GM18868 (cell line): Measurements from ENCODE around the gene TBC1D4.

Experiments
- ATAC-seq: cut with Tn5 transposase; IDR thresholded peaks from one replicate; pipeline ENCODE4 v1.9.1; 2021; ENCODE audit warnings: mild to moderate bottlenecking, moderate library complexity; ENCODE audit not compliant: unreplicated experiment

TBC1D4 gene

GRCh38 chr13:75418997-75419396 lies 63.0 kb downstream of the TBC1D4 start:
- no peak for ATAC-seq

DNA sequence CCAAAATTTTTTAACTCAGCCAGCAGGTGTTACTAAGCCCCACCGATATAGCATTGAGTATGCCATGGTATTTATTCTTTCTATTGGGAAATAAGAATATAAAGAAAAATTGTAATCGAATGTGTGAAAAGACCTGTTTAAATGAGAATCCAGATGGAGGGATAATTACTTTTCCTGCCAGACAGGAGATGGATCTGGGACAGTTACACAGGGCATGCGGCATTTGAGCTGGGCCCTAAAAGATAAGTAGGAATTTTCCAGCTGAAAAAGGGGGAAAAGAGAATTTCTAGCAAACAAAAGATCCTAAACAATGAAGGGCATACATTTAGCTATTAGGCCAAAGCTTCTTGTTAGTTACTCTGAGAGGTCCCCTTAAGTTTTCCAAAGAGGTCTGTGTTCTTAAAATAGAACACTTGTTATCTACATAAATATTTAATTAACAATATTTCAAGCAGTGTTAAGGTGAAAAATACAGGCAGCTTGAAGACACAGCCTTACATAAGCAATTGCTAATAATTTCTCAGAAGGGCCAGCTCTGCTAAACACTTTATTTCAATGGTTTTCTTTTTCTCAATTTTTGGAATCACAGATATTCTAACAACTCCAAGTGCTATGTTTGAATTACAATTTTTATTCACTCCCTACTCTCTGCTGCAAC lies 63.7 kb downstream of the TBC1D4 start:
- no peak for ATAC-seq

- no peak for ATAC-seq
Observed at GRCh38 chr13:75417656-75418055, 64.3 kb downstream of the TBC1D4 start.

DNA sequence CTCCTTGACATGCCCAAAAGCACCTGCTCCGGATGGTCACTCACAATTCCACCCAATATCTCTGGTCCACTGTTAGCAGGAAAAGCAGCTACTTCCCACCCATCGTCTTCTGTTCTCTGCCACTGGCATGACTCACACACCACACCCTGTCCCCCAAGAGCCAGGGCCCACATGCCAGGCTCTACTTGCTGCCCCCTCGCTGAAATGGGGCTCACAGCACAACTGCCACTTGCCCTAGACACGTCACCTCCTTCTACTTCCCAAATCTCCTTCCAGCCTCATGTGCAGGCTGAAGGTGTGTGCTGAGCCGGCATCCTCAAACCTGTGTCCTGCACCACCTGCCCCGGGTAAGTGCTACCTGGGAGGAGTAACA lies 65.0 kb downstream of the TBC1D4 start:
- ATAC-seq = peak; percentile 9

GRCh38 chr13:75416327-75417011 lies 65.5 kb downstream of the TBC1D4 start:
- ATAC-seq = peak; percentile 85

- no peak for ATAC-seq
Observed at GRCh38 chr13:75415694-75416093, 66.3 kb downstream of the TBC1D4 start.

- no peak for ATAC-seq
Observed at GRCh38 chr13:75415171-75415570, 66.8 kb downstream of the TBC1D4 start.

GRCh38 chr13:75414036-75414827 lies 67.7 kb downstream of the TBC1D4 start:
- peak; percentile 34 for ATAC-seq

DNA sequence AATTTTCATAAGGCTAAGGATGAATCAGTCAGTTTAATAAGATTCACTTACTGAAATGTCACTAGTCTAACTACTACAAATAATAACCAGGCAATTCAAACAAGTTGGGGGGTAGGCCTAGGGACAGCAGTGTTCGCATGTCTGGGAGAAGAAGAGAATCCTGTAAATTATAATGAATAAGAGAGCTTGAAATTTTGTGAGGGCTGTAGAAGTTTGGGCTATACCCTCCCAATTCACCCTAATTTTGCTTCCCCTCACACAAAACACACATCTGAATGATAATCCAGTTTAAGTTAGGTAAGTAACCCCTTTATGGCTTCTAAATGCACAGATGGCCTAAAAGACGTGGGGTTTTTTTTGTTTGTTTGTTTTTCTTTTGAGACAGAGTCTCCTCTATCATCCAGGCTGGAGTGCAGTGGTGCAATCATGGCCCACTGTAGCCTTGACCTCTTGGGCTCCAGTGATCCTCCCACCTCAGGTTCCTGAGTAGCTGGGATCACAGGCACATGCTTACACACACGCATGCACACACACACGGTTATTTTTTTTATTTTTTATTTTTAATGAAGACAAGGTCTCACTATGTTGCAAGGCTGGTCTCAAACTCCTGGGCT lies 69.9 kb downstream of the TBC1D4 start:
- no peak for ATAC-seq

- peak; percentile 38 for ATAC-seq
Observed at GRCh38 chr13:75410207-75410606, 71.8 kb downstream of the TBC1D4 start.

- ATAC-seq = no peak
Observed at GRCh38 chr13:75407998-75408397, 74.0 kb downstream of the TBC1D4 start.

DNA sequence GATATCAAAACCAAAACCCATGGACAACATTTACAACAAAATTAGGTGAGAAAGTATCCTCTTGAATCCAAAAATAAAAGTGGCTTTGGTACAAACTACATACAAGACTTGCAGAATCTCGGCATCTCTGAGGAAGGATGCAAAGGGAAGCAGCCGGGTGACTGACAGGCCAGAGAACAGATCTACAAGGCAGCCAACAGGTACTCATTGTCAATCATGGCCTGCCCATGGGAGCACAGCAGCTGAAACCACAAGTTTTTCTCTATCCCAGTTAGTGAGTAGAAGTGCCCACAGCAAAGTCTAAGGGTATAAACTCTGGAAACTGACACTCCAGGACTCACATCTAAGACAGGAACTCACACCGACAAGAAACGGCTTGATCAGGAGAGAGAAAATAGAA lies 74.5 kb downstream of the TBC1D4 start:
- no peak for ATAC-seq

DNA sequence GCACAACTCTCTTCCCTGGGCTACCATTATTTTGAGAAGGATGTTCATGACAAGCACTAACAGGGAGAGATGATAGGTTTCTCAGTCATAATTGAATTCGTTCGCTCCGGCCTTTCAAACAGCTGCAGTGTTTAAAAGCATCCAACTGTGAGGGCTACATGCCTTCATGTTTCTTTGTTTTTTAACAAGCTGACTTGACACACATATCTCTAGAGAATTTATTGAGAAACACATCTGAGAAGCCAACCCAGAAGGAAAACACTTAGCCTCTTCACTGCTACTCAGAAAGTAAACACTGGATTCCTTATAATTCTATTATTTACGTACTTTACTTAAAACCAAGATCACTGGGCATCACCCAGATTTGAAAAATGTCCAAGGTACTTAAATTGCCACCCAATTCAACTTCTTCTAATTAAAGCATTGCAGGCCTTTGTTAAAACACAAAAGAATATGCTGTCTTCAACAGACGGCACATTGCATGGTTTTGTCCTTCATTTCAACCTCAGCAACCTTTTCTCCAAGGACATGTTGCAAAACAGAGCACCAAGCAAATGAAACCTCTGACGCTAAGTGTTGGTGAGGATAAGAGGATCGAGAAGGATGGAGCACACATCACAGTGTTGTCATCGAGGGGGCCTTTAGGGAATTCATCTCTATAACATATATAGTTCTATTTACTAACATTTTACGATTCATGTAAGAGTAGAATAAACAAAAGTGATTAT lies 75.8 kb downstream of the TBC1D4 start:
- no peak for ATAC-seq

GRCh38 chr13:75404726-75405125 lies 77.2 kb downstream of the TBC1D4 start:
- no peak for ATAC-seq

- no peak for ATAC-seq
Observed at GRCh38 chr13:75402787-75403186, 79.2 kb downstream of the TBC1D4 start.

DNA sequence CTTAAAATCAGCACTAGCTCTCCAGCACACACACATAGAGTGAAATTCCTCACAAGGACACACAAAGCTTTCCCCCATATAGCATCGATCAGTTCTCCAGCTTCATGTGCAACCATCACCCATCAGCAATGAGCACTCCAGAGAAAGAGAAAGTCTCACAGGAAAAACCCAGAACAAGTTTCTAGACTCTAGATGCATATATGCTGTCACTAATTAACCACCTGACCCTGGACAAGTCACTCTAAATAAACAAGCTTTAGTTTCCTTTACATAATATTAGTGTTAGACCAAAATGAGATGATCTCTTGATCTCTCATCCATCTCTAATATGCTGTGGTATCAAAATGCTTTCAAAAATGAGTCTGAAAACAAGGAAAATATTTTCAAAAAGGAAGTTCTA lies 81.2 kb downstream of the TBC1D4 start:
- ATAC-seq = peak; percentile 64

DNA sequence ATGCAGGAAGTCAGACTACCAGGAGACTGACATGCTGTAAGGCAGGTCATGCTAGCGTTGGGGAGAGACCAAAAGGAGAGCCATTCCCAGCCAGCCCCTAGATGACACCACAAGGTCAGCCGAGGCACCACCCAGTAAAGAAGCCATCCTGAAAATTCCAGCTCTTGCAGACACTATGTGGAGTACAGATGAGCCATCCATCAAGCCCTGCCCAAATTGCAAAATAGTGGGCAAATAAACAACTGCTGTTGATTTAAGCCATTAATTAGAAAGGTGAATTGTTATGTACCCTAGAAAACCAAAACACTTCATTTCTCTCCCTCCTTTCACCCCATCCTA lies 82.1 kb downstream of the TBC1D4 start:
- ATAC-seq = no peak

GRCh38 chr13:75399168-75399878 lies 82.6 kb downstream of the TBC1D4 start:
- ATAC-seq = no peak

DNA sequence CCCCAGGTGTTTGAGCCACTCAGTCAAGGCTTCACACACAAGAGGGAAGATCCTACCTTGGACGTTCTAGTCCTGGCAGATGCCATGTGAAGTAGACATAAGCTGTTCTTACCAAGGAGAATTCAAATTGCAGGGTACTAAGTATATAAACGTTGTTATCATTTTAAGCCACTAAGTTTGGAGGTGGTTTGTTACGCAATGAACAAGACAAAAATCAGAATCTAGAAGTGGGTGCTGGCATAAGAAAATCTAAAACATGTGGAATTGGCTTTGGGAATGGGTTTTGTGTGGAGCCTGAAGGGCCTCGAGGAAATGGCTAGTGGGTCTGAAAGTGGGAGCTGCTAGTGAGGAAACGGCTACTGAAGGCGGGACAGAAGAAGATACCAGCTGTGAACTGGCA lies 83.9 kb downstream of the TBC1D4 start:
- no peak for ATAC-seq

- ATAC-seq = no peak
Observed at GRCh38 chr13:75395901-75396300, 86.1 kb downstream of the TBC1D4 start.
